ENCODE data around the gene SLC16A4.

DNA sequence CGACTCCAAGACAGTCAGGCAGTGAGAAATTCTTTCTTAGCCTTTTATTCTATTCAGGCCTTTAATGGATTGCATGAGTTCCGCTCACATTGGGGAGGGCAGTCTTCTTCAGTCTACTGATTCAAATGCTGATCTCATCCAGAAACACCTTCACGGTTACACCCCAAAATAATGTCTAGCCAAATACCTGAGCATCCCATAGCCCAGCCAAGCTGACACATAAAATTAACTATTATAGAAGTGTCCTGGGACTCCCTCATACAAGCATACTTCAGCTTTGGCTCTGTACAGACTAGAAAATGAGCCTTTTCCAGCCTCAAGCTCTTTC, 3.6 kb upstream of the SLC16A4 start:
- TF ChIP-seq, protein P1, sequence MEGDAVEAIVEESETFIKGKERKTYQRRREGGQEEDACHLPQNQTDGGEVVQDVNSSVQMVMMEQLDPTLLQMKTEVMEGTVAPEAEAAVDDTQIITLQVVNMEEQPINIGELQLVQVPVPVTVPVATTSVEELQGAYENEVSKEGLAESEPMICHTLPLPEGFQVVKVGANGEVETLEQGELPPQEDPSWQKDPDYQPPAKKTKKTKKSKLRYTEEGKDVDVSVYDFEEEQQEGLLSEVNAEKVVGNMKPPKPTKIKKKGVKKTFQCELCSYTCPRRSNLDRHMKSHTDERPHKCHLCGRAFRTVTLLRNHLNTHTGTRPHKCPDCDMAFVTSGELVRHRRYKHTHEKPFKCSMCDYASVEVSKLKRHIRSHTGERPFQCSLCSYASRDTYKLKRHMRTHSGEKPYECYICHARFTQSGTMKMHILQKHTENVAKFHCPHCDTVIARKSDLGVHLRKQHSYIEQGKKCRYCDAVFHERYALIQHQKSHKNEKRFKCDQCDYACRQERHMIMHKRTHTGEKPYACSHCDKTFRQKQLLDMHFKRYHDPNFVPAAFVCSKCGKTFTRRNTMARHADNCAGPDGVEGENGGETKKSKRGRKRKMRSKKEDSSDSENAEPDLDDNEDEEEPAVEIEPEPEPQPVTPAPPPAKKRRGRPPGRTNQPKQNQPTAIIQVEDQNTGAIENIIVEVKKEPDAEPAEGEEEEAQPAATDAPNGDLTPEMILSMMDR (IDR thresholded peaks at IDR 0.05; ENCODE audit: low read length), result no peak
- TF ChIP-seq EZH2 (optimal IDR thresholded peaks at IDR 0.05; ENCODE audit: low read depth, low read length), result no peak
